Thyroid gland (tissue), 4 donors: ENCODE data around the gene RPSA.

Source experiments
- CTCF ChIP-seq, 6 experiments: fragments of 200-600 bp in 3 of 6; fragments of 450-650 bp in 3 of 6; sonication (generic) in 3 of 6; IDR thresholded peaks; one replicate each; pipeline ENCODE4 v1.5.1; 2016 to 2019; ENCODE audit warnings: antibody characterized with exemption in 6 of 6, mild to moderate bottlenecking in 2 of 6, inconsistent platforms in 1 of 6, moderate library complexity in 1 of 6
- POLR2A ChIP-seq, 2 donors: fragments of 450-650 bp; IDR thresholded peaks; one replicate each; pipeline ENCODE4 v1.6.1; 2017; ENCODE audit warnings: antibody characterized with exemption in 2 of 2, mild to moderate bottlenecking in 2 of 2, moderate library complexity in 1 of 2

- no peak for TF ChIP-seq CTCF (IDR thresholded peaks at IDR 0.05)
- TF ChIP-seq POLR2A (IDR thresholded peaks at IDR 0.05): no peak
These were observed 27.1 kb downstream of the RPSA start for GRCh38 chr3:39433642-39434041.
